Liver (tissue), 9 donors: ENCODE data around the gene SLC25A21. TPM values are rescaled to one million over a fixed set of nuclear protein-coding genes. Genes with fewer than 3 reads are reported as not detected.

Experiments used
- DNase-seq: peaks from one replicate; pipeline ENCODE4 v3.0.0-alpha.2; 2017; ENCODE audit warnings: low spot score
- H3K27ac ChIP-seq, 2 donors: one replicate each; pipeline ENCODE4 v1.7.0; 2013; ENCODE audit warnings: inconsistent platforms in 2 of 2, low read length in 2 of 2, control low read depth in 1 of 2, low read depth in 1 of 2, mild to moderate bottlenecking in 1 of 2
- H3K27me3 ChIP-seq, 4 donors: one replicate each; pipeline versions ENCODE4 v1.6.1 to v1.7.0; 2013; ENCODE audit warnings: low read length in 3 of 4, inconsistent platforms in 1 of 4, mild to moderate bottlenecking in 1 of 4, moderate library complexity in 1 of 4; ENCODE audit not compliant: control insufficient read depth in 4 of 4, insufficient read depth in 4 of 4
- H3K36me3 ChIP-seq, 4 donors: one replicate each; pipeline versions ENCODE4 v1.6.1 to v1.7.0; 2013; ENCODE audit warnings: low read length in 3 of 4, mild to moderate bottlenecking in 3 of 4, low read depth in 1 of 4, moderate library complexity in 1 of 4; ENCODE audit not compliant: control insufficient read depth in 4 of 4, insufficient read depth in 3 of 4
- H3K4me1 ChIP-seq, 4 donors: one replicate each; pipeline versions ENCODE4 v1.6.1 to v1.7.0; 2013; ENCODE audit warnings: low read length in 3 of 4, mild to moderate bottlenecking in 3 of 4, moderate library complexity in 1 of 4; ENCODE audit not compliant: control insufficient read depth in 4 of 4, insufficient read depth in 4 of 4
- H3K4me3 ChIP-seq, 3 donors: one replicate each; pipeline versions ENCODE4 v1.6.1 to v1.7.0; 2013; ENCODE audit warnings: low read length in 3 of 3, control low read depth in 1 of 3, low read depth in 1 of 3, mild to moderate bottlenecking in 1 of 3
- H3K9ac ChIP-seq, 2 donors: one replicate each; pipeline ENCODE4 v1.7.0; 2013; ENCODE audit warnings: low read length in 2 of 2, mild to moderate bottlenecking in 2 of 2, moderate library complexity in 2 of 2, control low read depth in 1 of 2, low read depth in 1 of 2
- H3K9me3 ChIP-seq, 4 donors: one replicate each; pipeline versions ENCODE4 v1.6.1 to v1.7.0; 2013; ENCODE audit warnings: low read length in 3 of 4; ENCODE audit not compliant: control insufficient read depth in 4 of 4
- EGR1 ChIP-seq, 2 donors: IDR thresholded peaks; 2 replicates each; pipeline ENCODE4 v1.6.1; 2016 to 2018; ENCODE audit warnings: antibody characterized with exemption in 2 of 2, low read depth in 2 of 2
- FOXA1 ChIP-seq: IDR thresholded peaks from 2 replicates; pipeline ENCODE4 v1.6.1; 2016; ENCODE audit warnings: antibody characterized with exemption
- FOXA2 ChIP-seq: IDR thresholded peaks from 2 replicates; pipeline ENCODE4 v1.6.1; 2016; ENCODE audit warnings: antibody characterized with exemption
- GABPA ChIP-seq, 2 donors: IDR thresholded peaks in 1 of 2; conservative IDR thresholded peaks in 1 of 2; 2 replicates each; pipeline ENCODE4 v1.6.1; 2016; ENCODE audit warnings: antibody characterized with exemption in 2 of 2, mild to moderate bottlenecking in 1 of 2, moderate library complexity in 1 of 2
- HNF4A ChIP-seq, 2 donors: conservative IDR thresholded peaks; 2 replicates each; pipeline ENCODE4 v1.6.1; 2016; ENCODE audit warnings: antibody characterized with exemption in 2 of 2, mild to moderate bottlenecking in 2 of 2
- HNF4G ChIP-seq: IDR thresholded peaks from 2 replicates; pipeline ENCODE4 v1.6.1; 2016; ENCODE audit warnings: antibody characterized with exemption
- JUND ChIP-seq, 2 donors: IDR thresholded peaks; 2 replicates each; pipeline ENCODE4 v1.6.1; 2016; ENCODE audit warnings: antibody characterized with exemption in 2 of 2
- NR2F2 ChIP-seq: IDR thresholded peaks from 2 replicates; pipeline ENCODE4 v1.6.1; 2016; ENCODE audit warnings: antibody characterized with exemption
- RAD21 ChIP-seq, 2 donors: IDR thresholded peaks; 2 replicates each; pipeline ENCODE4 v1.6.1; 2016; ENCODE audit warnings: antibody characterized with exemption in 2 of 2, mild to moderate bottlenecking in 2 of 2
- RXRA ChIP-seq, 2 donors: IDR thresholded peaks; 2 replicates each; pipeline ENCODE4 v1.6.1; 2017 to 2018; ENCODE audit warnings: antibody characterized with exemption in 2 of 2, mild to moderate bottlenecking in 1 of 2
- SP1 ChIP-seq: IDR thresholded peaks from 2 replicates; pipeline ENCODE4 v1.6.1; 2018; ENCODE audit warnings: antibody characterized with exemption, mild to moderate bottlenecking
- TAF1 ChIP-seq: conservative IDR thresholded peaks from 2 replicates; pipeline ENCODE4 v1.6.1; 2016; ENCODE audit warnings: antibody characterized with exemption, mild to moderate bottlenecking
- YY1 ChIP-seq: IDR thresholded peaks from 2 replicates; pipeline ENCODE4 v1.6.1; 2016; ENCODE audit warnings: antibody characterized with exemption, mild to moderate bottlenecking
- WGBS: extraction: QIAGEN DNeasy Blood & Tissue Kit; methylation state at CpG from one replicate; pipeline ENCODE4 v1.1.7; 2013; 5-methylcytosine and 5-hydroxymethylcytosine counted together
- polyA plus RNA-seq, 2 donors: library from polyadenylated mRNA; stranded (reverse) in 1 of 2; unstranded in 1 of 2; fragments of 200-250 nt in 1 of 2; fragments of >200 nt in 1 of 2; fragmentation: Nextera tagmentation in 1 of 2; extraction: Ambion mirVana in 1 of 2; gene quantifications; one replicate each; pipeline versions ENCODE4 v1.2.1 to v1.2.3, GENCODE V29; 2013 to 2015
- total RNA-seq, 2 donors: library from RNA; depleted of rRNA; stranded (reverse); fragments of >200 nt; gene quantifications; one replicate each; pipeline ENCODE4 v1.2.3, GENCODE V29; 2014
- TF ChIP-seq, protein P1 (sequence below): fragments of 150-350 bp; IDR thresholded peaks from 2 replicates; pipeline ENCODE4 v1.5.1; 2017; ENCODE audit warnings: improper control_type of control experiment, low read depth, low read length; ENCODE audit not compliant: missing input control
- TF ChIP-seq, protein P2 (sequence below): IDR thresholded peaks from 2 replicates; pipeline ENCODE4 v1.6.1; 2016; ENCODE audit warnings: antibody characterized with exemption
- TF ChIP-seq, protein P3 (sequence below): IDR thresholded peaks from 2 replicates; pipeline ENCODE4 v1.6.1; 2016; ENCODE audit warnings: antibody characterized with exemption
- TF ChIP-seq, protein P4 (sequence below): IDR thresholded peaks from 2 replicates; pipeline ENCODE4 v1.6.1; 2016; ENCODE audit warnings: antibody characterized with exemption
- TF ChIP-seq, protein P5 (sequence below): IDR thresholded peaks from 2 replicates; pipeline ENCODE4 v1.6.1; 2016; ENCODE audit warnings: antibody characterized with exemption, mild to moderate bottlenecking
- donor health status: healthy.
- donor health status: healthy.
- donor health status: healthy.
- donor health status: healthy.
- donor health status: healthy.

The SLC25A21 gene
- total and polyA plus RNA-seq, 4 donors = 0.13 to 24.3 (median 0.23) TPM

DNA sequence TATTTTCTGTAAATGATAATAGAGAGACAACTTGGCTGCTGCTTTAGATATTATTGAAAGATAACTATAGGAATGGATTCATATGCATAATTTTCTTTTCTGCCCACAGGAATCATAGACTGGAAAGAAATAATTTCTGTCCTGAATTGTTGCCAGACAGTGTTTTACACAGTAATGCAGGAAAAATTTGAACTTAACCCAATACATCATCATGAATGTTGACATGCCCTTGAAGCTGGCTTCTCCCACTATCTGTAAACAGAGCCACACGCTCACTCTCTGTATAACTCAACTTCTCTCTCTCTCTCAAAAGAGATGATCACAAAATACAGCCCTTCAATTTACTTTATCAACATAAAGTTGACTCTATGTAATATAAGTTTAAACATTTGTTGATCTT is 454.2 kb downstream of the SLC25A21 start:
- no peak overlapping the region for H3K27ac ChIP-seq
- no peak overlapping the region for H3K9ac ChIP-seq
- H3K36me3 ChIP-seq = no peaks in the 10 kb centered on the region
- WGBS = 27% methylated on average over 1 of the region's 1 CpG
- no peak for DNase-seq
- no peaks in the 10 kb centered on the region for H3K4me1 ChIP-seq
- TF ChIP-seq RXRA (IDR thresholded peaks at IDR 0.05) = no peak
- no peak for TF ChIP-seq YY1
- TF ChIP-seq FOXA2 = no peak
- TF ChIP-seq, protein P1, sequence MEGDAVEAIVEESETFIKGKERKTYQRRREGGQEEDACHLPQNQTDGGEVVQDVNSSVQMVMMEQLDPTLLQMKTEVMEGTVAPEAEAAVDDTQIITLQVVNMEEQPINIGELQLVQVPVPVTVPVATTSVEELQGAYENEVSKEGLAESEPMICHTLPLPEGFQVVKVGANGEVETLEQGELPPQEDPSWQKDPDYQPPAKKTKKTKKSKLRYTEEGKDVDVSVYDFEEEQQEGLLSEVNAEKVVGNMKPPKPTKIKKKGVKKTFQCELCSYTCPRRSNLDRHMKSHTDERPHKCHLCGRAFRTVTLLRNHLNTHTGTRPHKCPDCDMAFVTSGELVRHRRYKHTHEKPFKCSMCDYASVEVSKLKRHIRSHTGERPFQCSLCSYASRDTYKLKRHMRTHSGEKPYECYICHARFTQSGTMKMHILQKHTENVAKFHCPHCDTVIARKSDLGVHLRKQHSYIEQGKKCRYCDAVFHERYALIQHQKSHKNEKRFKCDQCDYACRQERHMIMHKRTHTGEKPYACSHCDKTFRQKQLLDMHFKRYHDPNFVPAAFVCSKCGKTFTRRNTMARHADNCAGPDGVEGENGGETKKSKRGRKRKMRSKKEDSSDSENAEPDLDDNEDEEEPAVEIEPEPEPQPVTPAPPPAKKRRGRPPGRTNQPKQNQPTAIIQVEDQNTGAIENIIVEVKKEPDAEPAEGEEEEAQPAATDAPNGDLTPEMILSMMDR = no peak
- TF ChIP-seq, protein P2, sequence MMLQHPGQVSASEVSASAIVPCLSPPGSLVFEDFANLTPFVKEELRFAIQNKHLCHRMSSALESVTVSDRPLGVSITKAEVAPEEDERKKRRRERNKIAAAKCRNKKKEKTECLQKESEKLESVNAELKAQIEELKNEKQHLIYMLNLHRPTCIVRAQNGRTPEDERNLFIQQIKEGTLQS = no peak
- no peak for TF ChIP-seq GABPA (IDR thresholded peaks at IDR 0.05 in 1 of 2, conservative IDR thresholded peaks at IDR 0.05 in 1 of 2)
- no peak for TF ChIP-seq HNF4G
- TF ChIP-seq, protein P3, sequence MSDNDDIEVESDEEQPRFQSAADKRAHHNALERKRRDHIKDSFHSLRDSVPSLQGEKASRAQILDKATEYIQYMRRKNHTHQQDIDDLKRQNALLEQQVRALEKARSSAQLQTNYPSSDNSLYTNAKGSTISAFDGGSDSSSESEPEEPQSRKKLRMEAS = no peak
- TF ChIP-seq JUND (IDR thresholded peaks at IDR 0.05) = no peak
- no peak for TF ChIP-seq HNF4A (conservative IDR thresholded peaks at IDR 0.05)
- TF ChIP-seq, protein P4, sequence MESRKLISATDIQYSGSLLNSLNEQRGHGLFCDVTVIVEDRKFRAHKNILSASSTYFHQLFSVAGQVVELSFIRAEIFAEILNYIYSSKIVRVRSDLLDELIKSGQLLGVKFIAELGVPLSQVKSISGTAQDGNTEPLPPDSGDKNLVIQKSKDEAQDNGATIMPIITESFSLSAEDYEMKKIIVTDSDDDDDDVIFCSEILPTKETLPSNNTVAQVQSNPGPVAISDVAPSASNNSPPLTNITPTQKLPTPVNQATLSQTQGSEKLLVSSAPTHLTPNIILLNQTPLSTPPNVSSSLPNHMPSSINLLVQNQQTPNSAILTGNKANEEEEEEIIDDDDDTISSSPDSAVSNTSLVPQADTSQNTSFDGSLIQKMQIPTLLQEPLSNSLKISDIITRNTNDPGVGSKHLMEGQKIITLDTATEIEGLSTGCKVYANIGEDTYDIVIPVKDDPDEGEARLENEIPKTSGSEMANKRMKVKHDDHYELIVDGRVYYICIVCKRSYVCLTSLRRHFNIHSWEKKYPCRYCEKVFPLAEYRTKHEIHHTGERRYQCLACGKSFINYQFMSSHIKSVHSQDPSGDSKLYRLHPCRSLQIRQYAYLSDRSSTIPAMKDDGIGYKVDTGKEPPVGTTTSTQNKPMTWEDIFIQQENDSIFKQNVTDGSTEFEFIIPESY = no peak
- TF ChIP-seq, protein P5, sequence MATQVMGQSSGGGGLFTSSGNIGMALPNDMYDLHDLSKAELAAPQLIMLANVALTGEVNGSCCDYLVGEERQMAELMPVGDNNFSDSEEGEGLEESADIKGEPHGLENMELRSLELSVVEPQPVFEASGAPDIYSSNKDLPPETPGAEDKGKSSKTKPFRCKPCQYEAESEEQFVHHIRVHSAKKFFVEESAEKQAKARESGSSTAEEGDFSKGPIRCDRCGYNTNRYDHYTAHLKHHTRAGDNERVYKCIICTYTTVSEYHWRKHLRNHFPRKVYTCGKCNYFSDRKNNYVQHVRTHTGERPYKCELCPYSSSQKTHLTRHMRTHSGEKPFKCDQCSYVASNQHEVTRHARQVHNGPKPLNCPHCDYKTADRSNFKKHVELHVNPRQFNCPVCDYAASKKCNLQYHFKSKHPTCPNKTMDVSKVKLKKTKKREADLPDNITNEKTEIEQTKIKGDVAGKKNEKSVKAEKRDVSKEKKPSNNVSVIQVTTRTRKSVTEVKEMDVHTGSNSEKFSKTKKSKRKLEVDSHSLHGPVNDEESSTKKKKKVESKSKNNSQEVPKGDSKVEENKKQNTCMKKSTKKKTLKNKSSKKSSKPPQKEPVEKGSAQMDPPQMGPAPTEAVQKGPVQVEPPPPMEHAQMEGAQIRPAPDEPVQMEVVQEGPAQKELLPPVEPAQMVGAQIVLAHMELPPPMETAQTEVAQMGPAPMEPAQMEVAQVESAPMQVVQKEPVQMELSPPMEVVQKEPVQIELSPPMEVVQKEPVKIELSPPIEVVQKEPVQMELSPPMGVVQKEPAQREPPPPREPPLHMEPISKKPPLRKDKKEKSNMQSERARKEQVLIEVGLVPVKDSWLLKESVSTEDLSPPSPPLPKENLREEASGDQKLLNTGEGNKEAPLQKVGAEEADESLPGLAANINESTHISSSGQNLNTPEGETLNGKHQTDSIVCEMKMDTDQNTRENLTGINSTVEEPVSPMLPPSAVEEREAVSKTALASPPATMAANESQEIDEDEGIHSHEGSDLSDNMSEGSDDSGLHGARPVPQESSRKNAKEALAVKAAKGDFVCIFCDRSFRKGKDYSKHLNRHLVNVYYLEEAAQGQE = no peak
- no peak for TF ChIP-seq FOXA1
- no peak for TF ChIP-seq RAD21 (IDR thresholded peaks at IDR 0.05)
- no peak for TF ChIP-seq TAF1
- TF ChIP-seq SP1 = no peak
- no peak for TF ChIP-seq EGR1 (IDR thresholded peaks at IDR 0.05; ENCODE audit: low read depth in 2 of 2)
- no peak for TF ChIP-seq NR2F2
- no peak overlapping the region for H3K4me3 ChIP-seq
- H3K27me3 ChIP-seq = no peaks in the 10 kb centered on the region
- peaks cover 0 to 3% (median 0%) of the 10 kb centered on the region in 4 donors for H3K9me3 ChIP-seq
